Fibroblast of upper back skin (primary cell): Measurements from ENCODE around the gene GRIA4.

Experiments used
- DNase-seq: peaks from one replicate; pipeline ENCODE4 v3.0.0-alpha.2; 2013

GRIA4 gene

DNA sequence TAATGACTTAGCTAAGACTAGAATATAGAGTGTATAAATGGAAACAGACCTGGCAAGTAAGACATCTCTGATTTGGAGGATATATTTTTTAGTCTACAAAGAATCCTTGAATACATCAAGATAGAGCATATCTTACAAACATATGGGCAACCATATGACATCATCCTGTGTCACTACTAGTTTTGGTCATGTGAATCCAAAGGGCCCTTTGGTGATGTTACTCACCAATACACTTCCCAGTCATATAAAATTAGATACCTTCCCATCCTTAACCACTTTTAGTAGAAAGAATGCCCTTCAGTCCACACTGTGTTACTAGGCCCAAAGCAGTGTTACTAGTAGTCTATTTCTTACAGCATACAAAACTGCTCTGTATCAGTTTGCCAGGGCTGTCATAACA, 31.6 kb downstream of the GRIA4 start:
- no peak for DNase-seq

DNA sequence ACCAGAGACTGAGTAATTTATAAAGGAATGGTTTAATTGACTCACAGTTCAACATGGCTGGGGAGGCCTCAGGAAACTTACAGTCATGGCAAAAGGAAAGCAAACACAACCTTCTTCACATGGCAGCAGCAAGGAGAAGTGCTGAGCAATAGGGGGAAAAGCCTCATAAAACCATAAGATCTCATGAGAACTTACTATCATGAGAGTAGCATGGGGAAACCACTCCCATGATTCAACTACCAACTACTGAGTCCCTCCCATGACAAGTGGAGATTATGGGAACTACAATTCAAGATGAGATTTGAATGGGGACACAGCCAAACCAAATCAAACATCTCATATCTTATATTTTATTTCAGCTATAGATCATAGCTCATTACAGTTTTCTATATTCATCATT, 33.0 kb downstream of the GRIA4 start:
- DNase-seq: no peak

DNA sequence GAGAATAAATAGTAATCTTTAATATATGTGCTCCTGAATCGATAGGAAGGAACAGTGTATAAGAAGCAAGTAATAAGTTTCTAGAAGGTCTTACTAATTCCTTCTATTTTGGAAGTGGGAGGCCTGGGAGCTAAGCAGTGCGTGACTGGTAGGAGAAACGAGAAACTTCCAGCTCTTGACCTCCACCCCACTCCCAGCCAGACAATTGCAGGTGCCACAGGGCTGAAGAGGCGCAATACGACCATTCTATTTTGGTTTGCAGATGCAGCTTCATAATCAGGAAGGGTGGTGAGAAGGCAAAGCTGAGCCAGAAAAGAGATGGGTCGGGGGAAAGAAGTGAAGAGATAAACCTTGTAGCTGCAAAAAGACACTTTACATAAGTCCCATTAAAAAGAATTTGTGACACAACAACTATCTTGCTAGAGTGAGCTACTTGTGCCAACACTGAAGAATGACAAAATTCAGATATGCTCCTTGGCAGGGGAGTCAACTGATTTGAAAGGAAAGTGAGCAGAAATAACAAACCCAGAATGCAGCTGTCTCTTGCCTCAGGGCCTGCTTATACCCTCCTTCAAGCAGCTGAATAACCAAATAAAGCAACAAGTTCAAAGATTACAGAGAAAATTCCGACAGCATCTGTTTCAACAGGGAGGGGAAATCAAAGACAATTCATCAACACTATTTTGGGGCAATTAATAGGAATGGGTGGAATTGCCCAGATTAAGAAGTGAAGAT, 35.1 kb downstream of the GRIA4 start:
- DNase-seq: no peak

DNA sequence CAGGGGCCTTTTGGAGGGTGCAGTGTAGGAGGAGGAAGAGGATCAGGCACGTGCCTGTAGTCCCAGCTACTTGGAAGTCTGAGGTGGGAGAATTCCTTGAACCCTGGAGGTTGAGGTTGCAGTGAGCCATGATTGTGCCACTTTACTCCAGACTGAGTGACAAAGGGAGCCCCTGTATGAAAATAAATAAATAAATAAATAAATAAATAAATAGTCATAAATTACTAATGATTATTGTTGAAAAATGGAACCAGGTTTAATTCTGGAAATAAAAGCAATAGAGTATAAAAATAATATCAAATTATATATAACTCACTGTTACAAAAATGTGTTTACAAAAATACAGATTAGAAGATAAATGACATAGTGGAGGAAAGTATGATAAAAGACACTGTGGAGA, 37.9 kb downstream of the GRIA4 start:
- no peak for DNase-seq

DNA sequence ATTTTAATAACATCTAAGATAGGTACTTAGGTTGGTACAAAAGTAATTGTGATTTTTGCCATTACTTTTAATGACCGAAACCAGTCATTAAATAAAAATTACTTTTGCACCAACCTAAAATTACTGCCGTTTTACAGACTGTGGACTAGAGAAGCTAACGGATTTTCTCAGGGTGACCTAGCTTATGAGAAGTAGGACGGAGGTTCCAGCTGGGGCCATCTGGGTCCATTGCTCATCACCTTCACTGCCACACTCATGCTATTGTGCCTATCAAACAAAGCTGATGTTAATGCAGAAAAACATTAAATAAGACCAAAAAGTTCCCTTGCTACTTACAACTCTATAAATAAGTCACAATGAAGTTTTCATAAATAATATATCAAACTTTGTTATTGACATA, 38.9 kb downstream of the GRIA4 start:
- no peak for DNase-seq

DNA sequence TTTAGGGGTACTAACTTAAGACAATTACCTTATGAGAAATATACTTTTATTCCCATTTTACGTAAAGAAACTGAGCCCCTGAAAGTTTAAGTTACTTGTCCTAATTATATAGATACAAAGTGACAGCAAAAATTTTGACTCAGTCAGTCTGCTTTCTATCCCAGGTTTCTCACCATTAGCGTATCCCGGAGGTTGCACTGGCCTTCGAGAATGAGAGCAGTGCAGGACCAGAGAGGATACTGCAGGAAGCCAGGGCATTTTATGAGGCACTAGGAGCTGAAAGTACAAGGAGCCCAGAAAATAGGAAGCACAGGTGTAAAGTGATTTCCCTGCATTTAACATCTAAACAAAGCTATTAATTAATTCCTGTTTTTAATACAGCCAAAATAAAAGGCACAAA, 55.4 kb downstream of the GRIA4 start:
- DNase-seq: no peak

DNA sequence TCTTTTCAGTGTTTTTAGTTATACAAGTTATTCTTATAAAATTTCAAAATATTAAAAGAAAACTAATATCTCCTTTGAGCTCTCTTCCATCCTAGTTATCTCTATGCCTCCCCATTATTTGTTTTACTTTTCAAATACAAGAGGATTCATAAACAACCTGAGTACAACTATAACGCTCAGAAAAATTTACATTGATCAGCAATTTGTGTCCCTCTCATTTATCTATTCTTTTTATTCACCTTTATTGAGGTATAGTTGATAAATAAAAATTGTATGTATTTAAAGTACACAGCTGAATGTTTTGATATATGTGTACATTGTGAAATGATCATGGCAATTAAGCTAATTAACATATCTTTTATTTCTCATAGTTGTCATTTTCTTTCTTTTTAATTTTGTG, 57.6 kb downstream of the GRIA4 start:
- no peak for DNase-seq

DNA sequence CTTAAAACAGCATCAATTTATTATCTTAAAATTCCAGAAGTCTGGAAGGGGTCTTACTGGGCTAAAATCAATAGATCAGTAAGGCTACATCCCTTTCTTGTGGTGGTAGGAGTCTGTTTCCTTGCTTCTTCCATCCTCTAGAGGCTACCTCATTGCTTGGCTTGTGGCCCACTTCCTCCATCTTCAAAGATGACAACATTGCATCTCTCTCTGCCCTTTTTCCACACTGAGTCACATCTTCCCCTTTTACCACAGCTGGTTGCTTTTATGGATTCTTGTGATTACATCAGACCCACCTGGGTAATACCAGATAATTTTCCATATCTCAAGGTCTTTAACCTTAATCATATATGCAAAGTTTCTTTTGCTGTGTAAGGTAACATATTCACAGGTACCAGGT, 60.9 kb downstream of the GRIA4 start:
- peak; percentile 15 for DNase-seq

DNA sequence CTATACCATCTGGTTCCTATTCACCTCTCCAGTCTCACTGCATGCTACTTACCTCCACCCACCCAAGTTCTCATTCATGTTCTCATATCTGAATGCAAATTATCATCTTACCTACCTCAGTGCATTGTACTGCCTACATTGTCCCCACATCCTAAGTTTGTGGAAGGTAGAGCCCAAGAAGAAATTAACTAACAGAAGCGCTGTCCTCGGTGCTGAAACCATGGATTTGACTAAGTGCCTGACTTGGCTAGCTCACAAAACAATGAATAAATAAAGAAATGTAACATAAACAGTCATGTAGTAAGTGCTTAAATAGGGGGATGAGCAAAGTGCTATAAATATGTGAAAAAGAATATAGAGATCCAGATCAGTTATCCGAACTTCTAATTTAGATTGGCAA, 63.2 kb downstream of the GRIA4 start:
- peak; percentile 61 for DNase-seq

DNA sequence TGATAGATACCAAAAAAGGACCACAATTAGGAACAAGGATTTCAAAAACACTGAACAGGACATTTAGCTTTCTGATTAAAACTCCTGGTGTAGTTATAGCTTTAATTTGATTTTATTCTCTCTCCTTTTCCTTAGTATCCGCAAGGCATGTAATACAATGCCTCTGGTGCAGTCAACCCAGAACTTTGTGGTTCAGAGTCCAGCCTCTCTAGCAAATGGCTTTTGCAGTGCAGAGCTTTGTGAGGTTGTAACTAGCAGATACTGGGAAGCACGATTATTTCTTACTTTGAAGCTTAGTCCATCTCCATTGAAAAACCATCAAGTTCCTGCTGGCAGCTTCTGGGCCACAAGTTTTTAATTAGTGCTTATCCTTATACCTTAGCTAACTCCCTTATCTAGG, 79.8 kb downstream of the GRIA4 start:
- no peak for DNase-seq

DNA sequence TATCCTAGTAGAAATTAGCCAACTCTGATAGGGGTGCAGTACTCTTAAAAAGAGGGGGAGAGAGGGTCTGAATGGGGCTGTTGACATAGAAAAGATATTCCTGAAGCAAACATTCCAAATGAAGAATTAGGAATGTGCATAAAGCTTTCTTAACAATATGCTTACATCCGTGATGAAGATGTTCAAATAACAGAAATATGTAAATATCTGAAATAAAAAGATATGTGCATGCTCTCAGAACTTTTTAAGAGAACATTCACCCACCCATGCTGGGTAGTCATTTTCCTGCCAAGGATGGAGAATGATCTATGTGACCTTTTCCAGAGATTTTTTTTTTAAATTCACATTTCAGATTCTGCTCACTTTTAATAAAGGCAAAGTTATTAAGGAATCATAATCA, 80.6 kb downstream of the GRIA4 start:
- no peak for DNase-seq

DNA sequence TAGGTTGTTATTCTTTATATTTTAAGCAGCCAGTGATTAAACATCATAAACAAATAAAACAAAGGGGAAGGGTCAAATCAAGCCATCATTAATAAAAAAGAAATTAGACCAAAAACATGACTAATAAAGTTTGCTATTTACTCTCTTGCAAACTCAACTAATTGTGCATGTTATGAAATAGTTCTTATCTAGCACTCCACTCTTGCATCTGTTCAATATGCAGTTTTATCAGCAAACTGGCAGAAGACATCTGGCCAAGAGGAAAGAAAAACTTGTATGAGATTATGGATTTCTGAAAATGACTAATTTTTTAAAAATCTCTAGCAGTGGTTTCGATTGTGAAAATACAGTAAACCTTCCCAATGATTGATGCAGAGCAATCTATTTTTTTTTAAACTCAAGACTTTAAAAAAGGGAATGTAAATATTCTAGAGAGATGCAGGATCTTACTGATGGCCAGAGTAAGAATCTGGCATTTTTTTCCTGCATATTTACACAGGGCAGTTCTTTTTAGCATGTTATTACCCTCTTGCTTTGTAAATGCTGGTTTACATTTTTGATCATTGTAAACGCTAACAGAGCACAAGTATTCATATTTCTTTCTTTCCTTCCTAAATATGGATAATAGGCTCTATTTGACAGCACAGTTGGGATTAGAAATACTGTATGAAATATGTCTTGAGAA, 83.3 kb downstream of the GRIA4 start:
- no peak for DNase-seq

DNA sequence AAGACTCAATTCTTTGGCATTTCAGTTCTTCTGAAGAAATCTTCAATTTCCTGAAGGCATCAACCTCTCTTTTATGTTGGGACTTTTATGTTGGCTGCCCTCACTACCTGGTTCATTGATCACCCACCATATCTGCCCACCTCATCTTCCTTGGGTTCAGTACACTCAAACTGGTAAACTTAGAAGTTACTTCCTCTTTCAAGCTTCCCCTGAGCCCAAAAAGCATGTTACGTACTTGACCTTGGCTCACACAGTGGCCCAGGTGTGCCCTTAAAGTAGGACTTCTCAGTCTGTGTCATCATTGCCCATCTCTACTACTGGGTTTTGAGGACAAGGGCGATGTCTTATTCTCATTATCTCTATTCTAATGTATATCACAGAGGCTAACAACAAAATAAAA, 86.1 kb downstream of the GRIA4 start:
- no peak for DNase-seq

DNA sequence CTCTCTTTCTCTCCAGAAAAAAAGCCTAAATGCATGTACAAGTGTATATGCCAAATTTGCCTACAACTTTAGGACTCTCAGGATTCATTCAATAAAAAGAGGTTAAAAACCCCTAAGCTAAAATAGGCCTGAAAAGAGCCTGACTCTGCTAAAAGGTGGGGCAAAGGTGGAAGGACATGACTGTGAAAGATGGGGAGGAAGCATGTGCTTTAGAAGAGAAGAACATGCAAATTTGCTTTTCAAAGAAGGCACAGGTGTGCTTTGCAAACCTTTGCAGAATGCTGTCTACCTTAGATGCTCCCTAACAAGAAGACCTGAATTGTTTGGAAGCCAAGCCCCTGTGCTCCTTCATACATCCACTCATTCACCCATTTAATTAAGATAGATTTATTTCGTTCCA, 87.4 kb downstream of the GRIA4 start:
- no peak for DNase-seq

DNA sequence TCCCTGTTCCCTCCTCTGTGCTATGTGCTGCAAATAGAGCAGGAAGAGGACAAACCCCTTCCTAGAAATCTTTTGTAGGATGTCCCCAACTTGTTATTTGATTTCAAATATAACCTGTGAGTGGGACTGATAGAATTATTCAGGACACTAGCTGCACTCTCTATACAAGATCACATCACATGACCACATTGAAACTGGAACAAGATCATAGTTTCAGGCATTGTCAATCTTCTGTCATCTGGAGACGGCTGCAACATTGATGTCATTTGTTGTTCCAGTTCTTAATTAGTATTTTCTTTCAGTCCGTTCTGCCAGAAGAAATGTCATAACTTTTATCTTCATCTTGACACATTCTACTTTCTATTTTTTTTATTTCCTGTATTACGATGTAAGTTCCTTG, 89.3 kb downstream of the GRIA4 start:
- DNase-seq: no peak

DNA sequence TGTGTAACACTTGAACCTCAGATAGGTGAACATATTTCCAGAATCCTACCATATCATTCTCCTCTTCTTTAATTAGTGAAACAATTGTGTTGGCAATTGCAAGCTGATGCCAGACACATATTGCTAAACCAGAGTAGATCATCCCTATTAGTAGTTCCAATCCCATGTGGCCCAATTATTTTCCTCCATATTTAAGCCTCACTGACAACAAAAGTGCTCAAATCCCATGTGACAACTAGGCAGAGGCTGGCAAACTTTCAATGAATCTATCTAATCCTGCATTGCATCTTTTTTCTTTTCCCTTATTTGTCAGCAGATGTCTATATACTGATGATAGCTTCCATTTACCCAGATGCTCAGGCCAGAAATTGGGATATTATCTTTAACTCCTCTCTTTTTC, 90.4 kb downstream of the GRIA4 start:
- DNase-seq: no peak

DNA sequence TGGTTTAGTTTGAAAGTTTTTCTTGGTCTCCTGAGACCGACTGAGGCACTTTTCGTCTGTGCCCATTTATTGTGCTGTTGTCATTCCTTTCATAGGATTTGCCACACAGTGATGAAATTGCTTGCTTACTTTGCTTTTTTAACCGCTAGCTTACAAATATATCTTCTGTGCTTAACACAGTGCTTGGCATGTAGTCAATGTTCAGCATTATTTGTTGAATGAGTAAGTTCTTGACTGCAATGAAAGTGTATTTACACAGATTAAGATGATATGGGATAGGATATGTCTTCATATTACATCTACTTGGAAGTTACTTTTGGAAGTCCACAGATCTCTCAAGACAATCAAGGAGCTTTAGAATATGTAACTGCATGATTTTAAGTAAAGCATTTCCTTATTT, 91.2 kb downstream of the GRIA4 start:
- no peak for DNase-seq

DNA sequence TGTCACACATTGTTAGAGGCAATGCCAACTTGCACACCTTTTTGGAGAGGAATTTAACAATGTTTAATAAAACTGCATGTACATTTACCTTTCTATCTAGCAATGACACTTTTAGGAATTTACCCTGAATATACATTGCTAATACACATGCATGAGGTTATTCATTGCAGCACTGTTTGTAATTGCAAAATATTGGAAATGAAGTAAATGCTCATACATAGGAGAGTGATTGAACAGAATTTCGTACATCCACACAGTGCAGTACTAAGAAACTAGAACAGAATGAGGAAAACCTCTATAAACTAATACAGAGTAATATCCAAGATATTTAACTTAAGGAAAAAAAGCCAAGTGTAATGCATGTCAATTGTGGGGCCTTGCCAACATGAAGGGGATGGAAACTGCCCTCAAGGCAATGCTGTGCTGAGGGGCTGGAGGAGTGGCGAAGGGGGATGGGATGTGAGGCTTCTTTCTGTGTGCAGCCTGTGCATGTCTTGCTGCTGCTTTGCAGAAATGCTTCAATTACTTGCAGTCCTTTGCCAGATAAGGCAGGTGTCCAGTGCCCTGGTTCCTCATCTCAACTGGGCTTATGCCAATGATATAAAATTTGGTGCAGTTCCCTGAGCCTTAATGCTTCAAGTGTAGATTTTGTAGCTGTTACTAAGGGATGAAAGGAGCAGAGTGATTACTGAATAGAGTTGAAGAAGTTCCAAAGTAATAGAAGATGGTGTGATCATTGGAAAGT, 96.1 kb downstream of the GRIA4 start:
- DNase-seq: no peak

DNA sequence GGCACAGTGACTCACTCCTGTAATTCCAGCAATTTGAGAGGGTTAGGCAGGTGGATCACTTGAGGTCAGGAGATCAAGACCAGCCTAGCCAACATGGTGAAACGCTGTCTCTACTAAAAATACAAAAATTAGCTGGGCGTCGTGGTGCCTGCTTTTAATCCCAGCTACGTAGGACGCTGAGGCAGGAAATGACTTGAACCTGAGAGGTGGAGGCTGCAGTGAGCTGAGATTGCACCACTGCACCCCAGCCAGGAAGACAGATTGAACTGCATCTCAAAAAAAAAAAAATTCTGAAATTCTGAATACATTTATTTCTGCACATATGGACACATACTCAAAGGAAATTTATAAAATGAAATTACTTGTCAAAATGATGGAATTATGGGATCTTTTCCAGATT, 103.2 kb downstream of the GRIA4 start:
- no peak for DNase-seq

DNA sequence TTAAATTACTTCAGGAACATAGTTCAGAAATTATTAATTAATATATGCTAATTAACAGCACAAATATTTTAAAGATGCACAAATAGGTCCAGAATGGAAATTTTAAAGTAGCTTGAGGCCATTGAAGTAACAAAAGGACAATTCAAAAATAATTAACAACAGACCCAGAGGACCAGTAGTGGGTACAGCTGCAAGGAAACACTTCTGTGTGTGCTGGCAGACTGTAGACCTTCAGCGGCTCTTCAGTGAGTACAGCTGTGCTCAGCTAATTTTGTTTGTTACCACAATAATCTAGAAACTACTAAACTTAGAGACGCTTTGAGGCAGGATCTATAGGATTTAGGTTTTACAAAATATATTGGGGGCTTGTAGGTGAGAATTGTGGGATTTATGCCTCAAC, 103.8 kb downstream of the GRIA4 start:
- DNase-seq: no peak

DNA sequence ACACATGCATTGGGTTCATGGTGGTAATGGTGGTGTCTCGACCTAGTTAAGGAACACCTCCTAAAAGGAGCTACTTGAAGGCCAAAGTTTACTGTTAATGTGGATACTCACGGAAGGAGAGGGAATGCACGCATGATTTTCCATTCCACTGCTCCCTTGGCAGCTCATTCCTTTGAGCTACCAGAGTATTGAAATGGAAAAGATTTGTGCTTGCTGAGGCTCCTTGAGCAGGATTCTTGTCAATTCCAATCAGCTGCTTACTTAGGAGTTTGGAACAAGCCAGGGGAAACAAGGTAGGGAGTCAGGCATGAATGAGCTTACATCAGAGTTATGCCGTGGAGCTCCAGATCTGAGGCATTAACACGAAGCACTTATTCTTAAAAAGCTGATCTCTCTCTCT, 108.8 kb downstream of the GRIA4 start:
- no peak for DNase-seq

DNA sequence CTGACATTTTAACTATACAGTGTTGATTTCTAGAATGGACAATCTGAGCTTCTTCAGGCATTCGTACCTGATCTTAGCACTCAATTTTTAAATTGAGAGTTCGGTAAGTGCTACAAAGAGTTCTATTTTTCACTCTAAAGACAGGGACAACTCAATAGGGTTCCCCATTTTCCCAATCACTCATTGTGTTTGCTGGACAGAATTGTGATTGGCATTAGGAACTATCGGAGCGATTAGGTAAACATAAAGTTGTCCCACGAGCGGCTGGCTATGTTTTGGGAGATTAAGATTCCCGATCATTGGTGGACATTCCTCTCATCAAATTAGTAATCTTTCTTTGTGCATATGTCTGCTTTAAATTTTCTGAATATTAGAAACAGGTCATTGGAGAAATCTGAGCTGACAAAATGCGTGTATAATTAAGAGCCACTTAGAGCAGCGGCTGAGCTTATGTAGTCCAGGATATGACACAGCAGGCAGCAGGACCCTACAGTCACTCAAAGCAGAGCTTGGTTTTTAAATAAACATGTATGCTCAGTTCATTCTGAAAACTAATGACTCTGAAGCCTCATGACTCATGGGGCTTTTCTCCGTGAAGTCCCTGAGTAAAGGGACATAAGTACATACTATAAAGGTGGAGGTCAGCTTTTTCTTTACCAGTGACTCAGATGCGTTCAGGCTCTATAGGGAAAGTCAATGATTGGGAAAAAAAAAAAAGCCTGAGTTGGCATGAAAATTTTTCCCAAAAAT, 109.4 kb downstream of the GRIA4 start:
- DNase-seq: peak; percentile 61

DNA sequence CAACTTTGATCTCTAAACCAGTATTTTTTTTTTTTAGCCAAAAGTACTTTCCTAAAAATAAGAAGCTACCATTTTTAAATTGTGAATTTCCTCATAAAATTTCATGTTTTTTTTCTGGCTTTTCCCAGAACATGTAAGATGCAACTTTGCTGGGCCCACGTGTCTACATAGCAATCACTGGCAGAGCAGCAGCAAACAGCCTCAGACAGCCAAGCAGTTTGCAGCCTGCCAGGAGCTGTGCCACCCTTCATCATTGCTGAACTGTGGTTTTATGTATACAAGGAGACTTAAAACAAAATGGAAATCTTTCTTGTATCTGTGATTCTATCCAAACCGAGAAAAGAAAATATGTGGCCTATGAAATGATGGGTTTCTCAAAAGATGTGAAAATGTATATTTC, 110.2 kb downstream of the GRIA4 start:
- no peak for DNase-seq

DNA sequence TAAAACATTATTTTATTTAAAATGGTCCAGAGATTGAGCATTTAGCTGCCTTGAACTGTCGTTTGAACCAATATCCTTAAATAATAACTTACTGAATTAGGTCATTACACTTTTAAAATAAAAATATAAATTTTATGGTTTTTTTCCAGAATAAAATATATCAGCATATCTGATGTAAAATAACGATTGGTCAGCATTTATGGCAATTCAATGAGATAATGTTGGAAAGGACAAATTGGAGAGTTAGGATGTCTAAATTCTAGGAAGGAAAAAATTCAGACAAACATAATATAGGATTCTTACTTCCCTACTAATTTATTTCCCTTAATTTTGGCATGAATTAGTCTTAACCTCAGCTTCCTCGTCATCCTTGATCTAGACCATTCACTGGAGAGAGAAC, 113.4 kb downstream of the GRIA4 start:
- DNase-seq: no peak
